OCI-LY3 (cell line): Measurements from ENCODE around the gene SHISA7.

Experiments used
- H2AFZ ChIP-seq: fragments of 200-600, 300-600 bp; shearing (Covaris generic); 2 replicates; pipeline ENCODE4 v1.6.0; 2014; ENCODE audit warnings: antibody characterized with exemption, low read depth, low read length
- H3K27ac ChIP-seq: fragments of 200-600, 300-600 bp; sonication (generic); 2 replicates; pipeline ENCODE4 v1.5.1; 2014; ENCODE audit warnings: mild to moderate bottlenecking, low read length, moderate library complexity, mixed read lengths
- H3K27me3 ChIP-seq: fragments of 200-600, 300-600 bp; sonication (generic); 2 replicates; pipeline ENCODE4 v1.6.1; 2014; ENCODE audit warnings: low read depth, low read length, mixed read lengths
- H3K36me3 ChIP-seq: fragments of 200-600, 300-600 bp; sonication (generic); replicated peaks from 2 replicates; pipeline ENCODE3; 2014; ENCODE audit warnings: low read depth, low read length, mixed read lengths
- H3K4me1 ChIP-seq: fragments of 300-600, 200-600 bp; sonication (generic); 2 replicates; pipeline ENCODE4 v1.6.1; 2014; ENCODE audit warnings: low read length, mixed read lengths
- H3K4me2 ChIP-seq: fragments of 200-600, 300-600 bp; sonication (generic); 2 replicates; pipeline ENCODE4 v1.6.1; 2014; ENCODE audit warnings: low read length, mixed read lengths
- H3K4me3 ChIP-seq: fragments of 300-600, 200-600 bp; sonication (generic); 2 replicates; pipeline ENCODE4 v1.5.1; 2014; ENCODE audit warnings: antibody characterized with exemption, mild to moderate bottlenecking, low read length, moderate library complexity
- H3K79me2 ChIP-seq: fragments of 300-600, 200-600 bp; shearing (Covaris generic); 2 replicates; pipeline ENCODE4 v1.6.1; 2014; ENCODE audit warnings: mild to moderate bottlenecking, low read length, mixed read lengths
- H3K9ac ChIP-seq: fragments of 300-600, 200-600 bp; shearing (Covaris generic); 2 replicates; pipeline ENCODE4 v1.6.0; 2014; ENCODE audit warnings: mild to moderate bottlenecking, low read length, moderate library complexity
- H3K9me3 ChIP-seq: fragments of 200-600, 300-600 bp; shearing (Covaris generic); 2 replicates; pipeline ENCODE4 v1.6.1; 2014; ENCODE audit warnings: low read length, mixed read lengths; ENCODE audit not compliant: insufficient read depth
- H4K20me1 ChIP-seq: fragments of 200-600, 300-600 bp; sonication (generic); 2 replicates; pipeline ENCODE4 v1.6.1; 2016; ENCODE audit warnings: low read length, mixed read lengths; ENCODE audit not compliant: insufficient read depth
- EZH2phosphoT487 ChIP-seq: fragments of 200-600 bp; shearing (Covaris generic); IDR thresholded peaks from 2 replicates; pipeline ENCODE4 v1.6.1; 2018; ENCODE audit warnings: antibody characterized with exemption, mixed run types, low read depth
- TF ChIP-seq, protein P1 (sequence below): fragments of 200-600, 300-600 bp; sonication (generic); IDR thresholded peaks from 2 replicates; pipeline ENCODE4 v1.5.1; 2014; ENCODE audit warnings: antibody characterized with exemption, low read length, low read depth

Gene SHISA7

DNA sequence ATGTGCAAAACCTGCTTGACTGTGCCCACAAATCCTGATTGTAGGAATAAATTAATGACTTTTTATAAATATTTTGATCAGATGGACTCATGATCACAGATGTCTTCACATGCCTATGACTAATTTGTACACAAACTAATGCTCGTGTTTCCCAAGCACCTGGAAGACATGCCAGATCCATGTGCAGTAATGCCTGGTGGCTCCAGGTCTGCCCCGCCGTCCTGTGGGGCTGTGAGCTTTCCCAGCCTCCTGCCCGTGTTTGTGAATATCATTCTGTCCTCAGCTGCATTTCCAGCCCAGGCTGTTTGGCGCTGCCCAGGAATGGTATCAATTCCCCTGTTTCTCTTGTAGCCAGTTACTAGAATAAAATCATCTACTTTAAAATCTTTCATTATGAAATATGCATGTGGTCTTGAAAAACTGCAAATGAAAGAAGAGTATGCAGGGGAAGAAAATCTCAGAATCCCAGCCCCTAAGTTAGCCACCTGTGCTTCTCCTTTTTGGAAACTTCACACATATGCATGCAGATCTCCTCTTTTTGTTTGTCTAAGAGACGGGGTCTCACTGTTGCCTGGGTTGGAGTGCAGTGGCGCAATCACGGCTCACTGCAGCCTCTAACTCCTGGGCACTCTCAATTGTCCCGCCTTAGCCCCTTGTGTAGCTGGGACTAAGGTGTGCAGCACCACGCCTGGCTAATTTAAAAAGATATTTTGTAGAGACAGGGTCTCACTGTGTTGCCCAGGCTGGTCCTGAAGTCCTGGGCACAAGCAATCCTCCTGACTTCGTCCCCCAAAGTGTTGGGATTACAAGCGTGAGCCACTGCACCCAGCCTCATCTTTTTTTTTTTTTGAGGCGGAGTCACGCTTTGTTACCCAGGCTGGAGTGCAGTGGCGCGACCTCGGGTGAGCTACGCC lies 51.1 kb downstream of the SHISA7 start:
- Histone ChIP-seq H3K36me3 (peaks cover 45% of the 10 kb centered on the region), H4K20me1 (peaks cover 52% of the 10 kb centered on the region), H3K27me3 (no peaks in the 10 kb centered on the region), H3K27ac (no peak overlapping the region), H3K9me3 (no peaks in the 10 kb centered on the region), H3K9ac (no peak overlapping the region), H3K4me2 (no peak overlapping the region), H3K79me2 (peaks cover 21% of the 10 kb centered on the region), H3K4me1 (peaks cover 9% of the 10 kb centered on the region), H3K4me3 (no peak overlapping the region), H2AFZ (no peak overlapping the region)
- no peak for TF ChIP-seq EZH2phosphoT487
- TF ChIP-seq, protein P1, sequence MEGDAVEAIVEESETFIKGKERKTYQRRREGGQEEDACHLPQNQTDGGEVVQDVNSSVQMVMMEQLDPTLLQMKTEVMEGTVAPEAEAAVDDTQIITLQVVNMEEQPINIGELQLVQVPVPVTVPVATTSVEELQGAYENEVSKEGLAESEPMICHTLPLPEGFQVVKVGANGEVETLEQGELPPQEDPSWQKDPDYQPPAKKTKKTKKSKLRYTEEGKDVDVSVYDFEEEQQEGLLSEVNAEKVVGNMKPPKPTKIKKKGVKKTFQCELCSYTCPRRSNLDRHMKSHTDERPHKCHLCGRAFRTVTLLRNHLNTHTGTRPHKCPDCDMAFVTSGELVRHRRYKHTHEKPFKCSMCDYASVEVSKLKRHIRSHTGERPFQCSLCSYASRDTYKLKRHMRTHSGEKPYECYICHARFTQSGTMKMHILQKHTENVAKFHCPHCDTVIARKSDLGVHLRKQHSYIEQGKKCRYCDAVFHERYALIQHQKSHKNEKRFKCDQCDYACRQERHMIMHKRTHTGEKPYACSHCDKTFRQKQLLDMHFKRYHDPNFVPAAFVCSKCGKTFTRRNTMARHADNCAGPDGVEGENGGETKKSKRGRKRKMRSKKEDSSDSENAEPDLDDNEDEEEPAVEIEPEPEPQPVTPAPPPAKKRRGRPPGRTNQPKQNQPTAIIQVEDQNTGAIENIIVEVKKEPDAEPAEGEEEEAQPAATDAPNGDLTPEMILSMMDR: no peak

DNA sequence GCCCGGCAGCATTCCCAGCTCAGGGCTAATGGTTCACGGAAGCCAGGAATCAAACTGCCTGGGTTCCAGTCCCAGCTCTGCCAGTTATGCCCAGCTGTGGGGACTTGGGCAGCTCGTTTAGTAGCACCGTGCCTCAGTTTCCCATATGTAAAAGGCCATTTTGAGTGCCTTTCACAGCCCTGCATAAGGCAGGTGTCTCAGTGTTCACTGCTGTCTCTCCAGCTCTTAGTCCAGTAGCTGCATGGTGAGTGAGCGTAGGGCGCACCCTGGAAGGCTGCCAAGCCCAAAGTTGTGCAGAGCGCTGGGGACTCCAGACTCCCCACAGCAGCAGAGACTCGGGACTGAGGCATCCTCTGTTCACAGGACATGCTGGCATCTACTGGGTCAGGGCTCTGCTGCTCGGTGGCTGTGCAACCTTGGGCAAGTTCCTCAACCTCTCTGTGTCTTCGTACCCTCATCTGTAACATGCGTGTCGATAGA lies 51.9 kb downstream of the SHISA7 start:
- Histone ChIP-seq H3K27me3 (no peaks in the 10 kb centered on the region), H3K36me3 (peaks cover 52% of the 10 kb centered on the region), H3K4me1 (peaks cover 14% of the 10 kb centered on the region), H3K4me3 (no peak overlapping the region), H3K4me2 (no peak overlapping the region), H2AFZ (no peak overlapping the region), H3K9me3 (no peaks in the 10 kb centered on the region), H4K20me1 (peaks cover 60% of the 10 kb centered on the region), H3K79me2 (peaks cover 29% of the 10 kb centered on the region), H3K27ac (no peak overlapping the region), H3K9ac (no peak overlapping the region)
- TF ChIP-seq, protein P1: no peak
- no peak for TF ChIP-seq EZH2phosphoT487

DNA sequence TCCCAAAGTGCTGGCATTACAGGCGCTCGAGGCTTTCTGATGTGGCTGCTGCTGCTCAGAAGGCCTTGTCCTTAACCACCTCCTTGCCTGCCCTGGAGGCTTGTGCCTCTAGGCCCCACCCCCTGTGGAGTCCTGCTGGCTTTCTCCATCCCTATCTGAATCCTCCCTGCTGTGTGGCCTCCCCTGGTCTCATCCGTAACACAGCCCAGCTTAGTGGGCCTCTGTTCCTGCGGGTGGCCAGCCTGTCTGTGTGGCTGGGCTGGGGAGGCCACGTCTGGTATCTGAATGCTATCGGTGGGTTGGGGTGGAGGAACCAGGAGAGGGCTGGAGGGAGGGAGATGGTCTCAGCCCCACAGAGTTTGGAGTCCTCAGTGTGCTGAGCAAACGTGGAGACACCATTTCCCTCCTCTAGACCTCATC lies 52.6 kb downstream of the SHISA7 start:
- Histone ChIP-seq H3K27me3 (no peaks in the 10 kb centered on the region), H3K4me2 (no peak overlapping the region), H3K4me1 (peaks cover 14% of the 10 kb centered on the region), H3K4me3 (no peak overlapping the region), H4K20me1 (peaks cover 62% of the 10 kb centered on the region), H3K9ac (no peak overlapping the region), H3K9me3 (no peaks in the 10 kb centered on the region), H3K79me2 (peaks cover 34% of the 10 kb centered on the region), H2AFZ (no peak overlapping the region), H3K36me3 (peaks cover 56% of the 10 kb centered on the region), H3K27ac (no peak overlapping the region)
- TF ChIP-seq, protein P1: no peak
- TF ChIP-seq EZH2phosphoT487: no peak
